ENCODE data around the gene TWF2.

Gene TWF2

GRCh38 chr3:52237657-52238172, 1.2 kb downstream of the TWF2 start:
- DNase-seq (ENCODE audit: low read depth) = no peak

GRCh38 chr3:52237006-52237656, 1.8 kb downstream of the TWF2 start:
- DNase-seq (ENCODE audit: low read depth) = no peak

GRCh38 chr3:52236424-52236886, 2.5 kb downstream of the TWF2 start:
- DNase-seq (ENCODE audit: low read depth) = no peak

- no peak for DNase-seq (ENCODE audit: low read depth)
Observed at GRCh38 chr3:52234516-52235447, 4.2 kb downstream of the TWF2 start.

- DNase-seq (ENCODE audit: low read depth) = no peak
Observed at GRCh38 chr3:52233968-52234367, 5.0 kb downstream of the TWF2 start.

GRCh38 chr3:52233108-52233591, 5.8 kb downstream of the TWF2 start:
- DNase-seq (ENCODE audit: low read depth) = no peak

GRCh38 chr3:52232279-52233107, 6.5 kb downstream of the TWF2 start:
- no peak for DNase-seq (ENCODE audit: low read depth)

- DNase-seq (ENCODE audit: low read depth) = peak; percentile 85
Observed at GRCh38 chr3:52231502-52232278, 7.3 kb downstream of the TWF2 start.

- no peak for DNase-seq (ENCODE audit: low read depth)
Observed at GRCh38 chr3:52230889-52231499, 8.0 kb downstream of the TWF2 start.

- no peak for DNase-seq (ENCODE audit: low read depth)
Observed at GRCh38 chr3:52230461-52230860, 8.5 kb downstream of the TWF2 start.

GRCh38 chr3:52229656-52230055, 9.3 kb downstream of the TWF2 start:
- DNase-seq (ENCODE audit: low read depth) = no peak

GRCh38 chr3:52228751-52229291, 10.1 kb downstream of the TWF2 start:
- no peak for DNase-seq (ENCODE audit: low read depth)

- DNase-seq (ENCODE audit: low read depth) = no peak
Observed at GRCh38 chr3:52228266-52228665, 10.7 kb downstream of the TWF2 start.

- DNase-seq (ENCODE audit: low read depth) = no peak
Observed at GRCh38 chr3:52227766-52228165, 11.2 kb downstream of the TWF2 start.

GRCh38 chr3:52227117-52227516, 11.8 kb downstream of the TWF2 start:
- no peak for DNase-seq (ENCODE audit: low read depth)

- DNase-seq (ENCODE audit: low read depth) = no peak
Observed at GRCh38 chr3:52226229-52226817, 12.6 kb downstream of the TWF2 start.

GRCh38 chr3:52225452-52226228, 13.3 kb downstream of the TWF2 start, which contains the start of gene TLR9:
TLR9 (minus strand) TSS chr3:52225645; CDS start chr3:52225529, 116 bp downstream.
- DNase-seq (ENCODE audit: low read depth) = no peak

- no peak for DNase-seq (ENCODE audit: low read depth)
Observed at GRCh38 chr3:52223449-52224408, 15.2 kb downstream of the TWF2 start.

All from stimulated activated CD8-positive, alpha-beta memory T cell treated with anti-CD3 and anti-CD28 coated beads, Interleukin-4, amount 100 ng/mL, for 24 hours (primary cell).